ENCODE results near the gene IFTAP.

Gene IFTAP

GRCh38 chr11:36598051-36598450 lies 3.7 kb downstream of the IFTAP start, which contains the start of gene RAG2:
Gene RAG2, minus strand, starts transcription at chr11:36598236. Its CDS starts 4,068 bp downstream, at chr11:36594168.
- no peak for DNase-seq (ENCODE audit: low read depth in 2 of 2)

GRCh38 chr11:36600180-36600579 lies 5.9 kb downstream of the IFTAP start:
- no peak for DNase-seq (ENCODE audit: low read depth in 2 of 2)

- no peak for DNase-seq (ENCODE audit: low read depth in 2 of 2)
Observed at GRCh38 chr11:36601155-36601554, 6.9 kb downstream of the IFTAP start.

- no peak for DNase-seq (ENCODE audit: low read depth in 2 of 2)
Observed at GRCh38 chr11:36602135-36602534, 7.8 kb downstream of the IFTAP start.

- no peak for DNase-seq (ENCODE audit: low read depth in 2 of 2)
Observed at GRCh38 chr11:36605221-36606216, 11.2 kb downstream of the IFTAP start.

GRCh38 chr11:36608491-36609199 lies 14.3 kb downstream of the IFTAP start:
- DNase-seq (ENCODE audit: low read depth in 2 of 2): no peak

GRCh38 chr11:36609383-36609782 lies 15.1 kb downstream of the IFTAP start:
- no peak for DNase-seq (ENCODE audit: low read depth in 2 of 2)

- DNase-seq (ENCODE audit: low read depth in 2 of 2): no peak
Observed at GRCh38 chr11:36615826-36616225, 21.5 kb downstream of the IFTAP start.

- DNase-seq (ENCODE audit: low read depth in 2 of 2): no peak
Observed at GRCh38 chr11:36617543-36618362, 23.5 kb downstream of the IFTAP start.

- DNase-seq (ENCODE audit: low read depth in 2 of 2): no peak
Observed at GRCh38 chr11:36618363-36619047, 24.2 kb downstream of the IFTAP start.

GRCh38 chr11:36619502-36619901 lies 25.2 kb downstream of the IFTAP start:
- no peak for DNase-seq (ENCODE audit: low read depth in 2 of 2)

- no peak for DNase-seq (ENCODE audit: low read depth in 2 of 2)
Observed at GRCh38 chr11:36620246-36620645, 25.9 kb downstream of the IFTAP start.

GRCh38 chr11:36622431-36623136 lies 28.3 kb downstream of the IFTAP start:
- DNase-seq (ENCODE audit: low read depth in 2 of 2): no peak

GRCh38 chr11:36623494-36623893 lies 29.2 kb downstream of the IFTAP start:
- DNase-seq (ENCODE audit: low read depth in 2 of 2): no peak

GRCh38 chr11:36627006-36627405 lies 32.7 kb downstream of the IFTAP start:
- no peak for DNase-seq (ENCODE audit: low read depth in 2 of 2)

- no peak for DNase-seq (ENCODE audit: low read depth in 2 of 2)
Observed at GRCh38 chr11:36627471-36627870, 33.2 kb downstream of the IFTAP start.

GRCh38 chr11:36628141-36628540 lies 33.8 kb downstream of the IFTAP start:
- DNase-seq (ENCODE audit: low read depth in 2 of 2): no peak

- DNase-seq (ENCODE audit: low read depth in 2 of 2): no peak
Observed at GRCh38 chr11:36628765-36629244, 34.5 kb downstream of the IFTAP start.

GRCh38 chr11:36631774-36632173 lies 37.5 kb downstream of the IFTAP start:
- DNase-seq (ENCODE audit: low read depth in 2 of 2): no peak

GRCh38 chr11:36635066-36635862 lies 41.0 kb downstream of the IFTAP start:
- no peak for DNase-seq (ENCODE audit: low read depth in 2 of 2)

Measured in stimulated activated CD4-positive, alpha-beta T cell treated with anti-CD3 and anti-CD28 coated beads, Interleukin-4, amount 100 ng/mL, for 48 hours (primary cell).